Keratinocyte (primary cell): Measurements from ENCODE around the gene EIF2B2.

ENCODE experiments used
- CTCF ChIP-seq, 3 experiments: IDR thresholded peaks in 1 of 3; conservative IDR thresholded peaks in 1 of 3; optimal IDR thresholded peaks in 1 of 3; 2 replicates in 2 of 3; 3 replicates in 1 of 3; pipeline versions ENCODE3 to v1.5.1; 2011; ENCODE audit warnings: low read length in 3 of 3, mild to moderate bottlenecking in 3 of 3, moderate library complexity in 2 of 3, control low read depth in 1 of 3, inconsistent platforms in 1 of 3; ENCODE audit not compliant: insufficient read depth in 2 of 3; ENCODE audit errors: extremely low read depth in 1 of 3
- EZH2 ChIP-seq: IDR thresholded peaks from one replicate; pipeline ENCODE4 v1.6.1; 2012; ENCODE audit warnings: inconsistent platforms, mild to moderate bottlenecking, low read length, moderate library complexity

GRCh38 chr14:75015496-75015895 lies 12.8 kb downstream of the EIF2B2 start:
- TF ChIP-seq CTCF (optimal IDR thresholded peaks at IDR 0.05 in 1 of 3, IDR thresholded peaks at IDR 0.05 in 1 of 3, conservative IDR thresholded peaks at IDR 0.05 in 1 of 3; ENCODE audit: extremely low read depth in 1 of 3, insufficient read depth in 2 of 3, low read length in 3 of 3) (no peak), EZH2 (no peak)
